Stomach smooth muscle (tissue), 2 donors: Measurements from ENCODE around the gene GNAI2.

Experiments
- H3K27ac ChIP-seq: one replicate; pipeline ENCODE4 v1.7.0; 2013; ENCODE audit warnings: mild to moderate bottlenecking, low read length, inconsistent platforms
- H3K27me3 ChIP-seq, 2 donors: one replicate each; pipeline ENCODE4 v1.7.0; 2013; ENCODE audit warnings: low read length in 2 of 2; ENCODE audit not compliant: insufficient read depth in 2 of 2, control insufficient read depth in 1 of 2
- H3K36me3 ChIP-seq, 2 donors: one replicate each; pipeline ENCODE4 v1.7.0; 2013; ENCODE audit warnings: low read length in 2 of 2; ENCODE audit not compliant: control insufficient read depth in 2 of 2, insufficient read depth in 2 of 2
- H3K4me1 ChIP-seq: one replicate; pipeline ENCODE4 v1.7.0; 2013; ENCODE audit warnings: low read length; ENCODE audit not compliant: control insufficient read depth, insufficient read depth
- H3K4me3 ChIP-seq, 2 donors: one replicate each; pipeline ENCODE4 v1.7.0; 2013; ENCODE audit warnings: low read length in 2 of 2
- H3K9ac ChIP-seq, 2 donors: one replicate each; pipeline ENCODE4 v1.7.0; 2013; ENCODE audit warnings: low read length in 2 of 2, mild to moderate bottlenecking in 1 of 2
- H3K9me3 ChIP-seq, 2 donors: one replicate each; pipeline ENCODE4 v1.7.0; 2013; ENCODE audit warnings: low read length in 2 of 2; ENCODE audit not compliant: control insufficient read depth in 2 of 2
- donor health status: healthy.
- donor health status: Pancreatic carcinoma.

The GNAI2 gene

DNA sequence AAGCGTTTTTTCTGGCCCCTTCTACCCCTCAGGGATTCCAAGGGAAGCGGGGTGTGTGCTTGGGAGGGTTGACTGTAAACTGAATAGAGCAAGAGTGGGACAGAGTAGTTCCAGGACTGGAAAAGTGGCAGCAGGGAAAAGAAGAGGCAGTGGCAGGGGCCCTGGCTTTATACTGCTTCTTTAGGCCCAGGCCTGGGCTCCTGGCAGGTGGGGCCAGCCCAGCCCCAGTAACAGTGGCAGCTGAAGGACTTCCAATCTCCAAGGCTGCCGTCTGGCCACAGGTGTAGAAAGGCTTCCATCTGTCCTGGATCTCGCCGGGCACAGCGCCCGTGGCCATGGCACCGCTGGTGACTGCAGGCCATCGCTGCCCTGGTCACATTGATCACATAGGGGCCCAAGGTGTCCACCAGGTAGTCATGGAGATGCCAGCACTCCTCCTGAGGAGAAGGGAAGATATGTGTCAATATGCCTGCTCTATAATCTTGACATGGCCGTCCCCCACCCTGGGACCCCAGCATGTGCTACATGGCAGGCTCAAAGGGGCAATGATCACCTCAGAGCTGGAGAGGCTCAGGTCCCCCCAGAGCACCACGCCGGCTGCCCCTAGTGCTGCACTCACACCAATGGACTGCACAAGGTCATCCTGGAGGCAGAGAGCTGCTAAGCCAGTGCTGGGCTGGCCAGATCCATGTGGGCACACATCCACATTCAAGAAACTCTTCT, 57.2 kb downstream of the GNAI2 start:
- Histone ChIP-seq H3K36me3 (peaks cover 20 to 22% of the 10 kb centered on the region in 2 donors), H3K27ac (peak overlapping the region; percentile 90), H3K9ac (peak overlapping the region; percentile 77 to 92), H3K9me3 (no peaks in the 10 kb centered on the region), H3K4me3 (peak overlapping the region; percentile 50 to 92), H3K27me3 (no peaks in the 10 kb centered on the region), H3K4me1 (peaks cover 26% of the 10 kb centered on the region)

- no peak overlapping the region for H3K27ac ChIP-seq
- peaks cover 34% of the 10 kb centered on the region for H3K4me1 ChIP-seq
- H3K36me3 ChIP-seq = peaks cover 11 to 13% of the 10 kb centered on the region in 2 donors
- no peak overlapping the region for H3K4me3 ChIP-seq
- H3K9ac ChIP-seq = no peak overlapping the region
- H3K27me3 ChIP-seq = no peaks in the 10 kb centered on the region
- no peaks in the 10 kb centered on the region for H3K9me3 ChIP-seq
These were observed 58.1 kb downstream of the GNAI2 start for GRCh38 chr3:50294089-50294488.

DNA sequence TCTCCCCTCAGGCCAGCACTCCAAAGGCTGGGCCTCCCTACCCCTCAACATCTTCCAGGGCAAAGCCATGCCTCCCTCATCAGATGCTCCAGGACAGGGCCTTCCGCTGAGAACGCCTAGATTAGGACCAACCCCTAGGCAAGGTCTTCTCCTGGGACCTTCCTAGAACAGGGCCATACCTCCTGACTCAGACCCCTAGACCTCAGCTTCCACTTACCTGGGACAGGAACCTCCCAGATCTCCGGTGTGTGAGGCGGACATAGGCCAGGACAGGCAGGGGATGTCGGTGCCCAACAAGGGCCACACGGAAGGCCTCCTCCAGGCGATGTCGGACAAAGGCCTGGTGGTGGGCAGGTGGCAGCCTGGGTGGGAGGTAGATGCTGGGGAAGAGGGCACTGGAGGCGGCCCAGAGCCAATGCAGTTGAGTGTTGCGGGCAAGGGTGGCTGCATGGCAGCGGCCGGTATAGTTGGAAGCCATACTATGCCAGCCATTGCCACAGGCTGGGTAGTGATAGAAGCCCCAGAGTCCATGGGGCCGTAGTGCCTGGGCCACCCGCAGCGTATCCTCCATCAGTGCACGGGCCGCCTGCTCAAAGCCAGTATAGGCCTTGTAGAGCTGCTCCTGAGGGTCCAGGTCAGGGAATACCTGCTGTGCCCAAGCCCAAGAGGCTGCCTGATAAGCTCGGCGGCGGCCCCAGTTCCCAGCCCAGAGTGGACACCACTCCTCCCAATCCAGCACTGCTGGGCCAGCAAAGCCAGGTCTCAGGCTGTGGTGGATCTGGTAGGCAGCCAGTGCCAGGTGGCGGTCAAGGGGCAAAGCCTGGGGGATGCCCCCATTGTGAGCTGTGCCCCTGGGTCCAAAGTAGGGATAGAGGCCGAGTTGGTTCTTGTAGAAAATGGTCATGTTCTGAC, 58.7 kb downstream of the GNAI2 start:
- H3K4me3 ChIP-seq = no peak overlapping the region
- no peak overlapping the region for H3K27ac ChIP-seq
- H3K4me1 ChIP-seq = peaks cover 38% of the 10 kb centered on the region
- H3K27me3 ChIP-seq = no peaks in the 10 kb centered on the region
- H3K9ac ChIP-seq = no peak overlapping the region
- H3K36me3 ChIP-seq = peaks cover 5 to 7% of the 10 kb centered on the region in 2 donors
- H3K9me3 ChIP-seq = no peaks in the 10 kb centered on the region

- H3K36me3 ChIP-seq = no peaks in the 10 kb centered on the region
- H3K27ac ChIP-seq = no peak overlapping the region
- no peak overlapping the region for H3K4me3 ChIP-seq
- no peak overlapping the region for H3K9ac ChIP-seq
- H3K4me1 ChIP-seq = peaks cover 42% of the 10 kb centered on the region
- no peaks in the 10 kb centered on the region for H3K9me3 ChIP-seq
- no peaks in the 10 kb centered on the region for H3K27me3 ChIP-seq
These were observed 59.8 kb downstream of the GNAI2 start for GRCh38 chr3:50295553-50296431.

DNA sequence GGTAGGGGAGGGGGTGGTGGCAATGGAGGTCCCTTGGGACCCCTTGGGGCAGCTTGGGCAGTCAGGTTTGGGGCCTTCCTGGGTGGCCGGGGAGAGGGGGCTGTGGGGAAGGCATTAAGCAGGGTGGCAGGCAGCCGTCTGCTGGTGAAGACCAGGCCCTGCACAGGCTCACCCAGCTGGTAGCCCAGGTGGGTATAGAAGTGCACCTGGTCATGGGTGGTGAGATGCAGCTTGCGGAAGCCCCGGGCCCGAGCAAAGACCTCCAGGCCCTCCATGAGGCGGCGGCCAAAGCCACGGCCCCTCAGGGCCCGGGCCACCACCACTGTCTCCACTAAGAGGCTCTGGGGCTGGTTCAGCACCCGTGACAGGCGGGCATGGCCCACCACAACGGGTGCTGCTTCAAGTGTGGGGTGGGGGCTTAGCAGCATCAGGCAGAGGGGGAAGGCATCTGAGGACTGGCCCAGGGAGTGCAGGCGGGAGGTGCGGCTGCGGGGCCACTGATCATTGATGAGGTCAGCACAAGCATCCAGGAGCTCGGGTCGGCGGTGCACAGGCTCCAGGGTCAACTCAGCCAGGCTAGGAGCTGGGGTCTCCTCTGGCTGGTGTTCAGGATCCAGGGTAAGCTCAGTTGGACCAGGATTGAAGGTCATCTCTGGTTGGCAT, 60.8 kb downstream of the GNAI2 start:
- H3K36me3 ChIP-seq = no peaks in the 10 kb centered on the region
- H3K27me3 ChIP-seq = no peaks in the 10 kb centered on the region
- no peak overlapping the region for H3K27ac ChIP-seq
- no peak overlapping the region for H3K4me3 ChIP-seq
- no peaks in the 10 kb centered on the region for H3K9me3 ChIP-seq
- no peak overlapping the region for H3K9ac ChIP-seq
- peaks cover 33% of the 10 kb centered on the region for H3K4me1 ChIP-seq

DNA sequence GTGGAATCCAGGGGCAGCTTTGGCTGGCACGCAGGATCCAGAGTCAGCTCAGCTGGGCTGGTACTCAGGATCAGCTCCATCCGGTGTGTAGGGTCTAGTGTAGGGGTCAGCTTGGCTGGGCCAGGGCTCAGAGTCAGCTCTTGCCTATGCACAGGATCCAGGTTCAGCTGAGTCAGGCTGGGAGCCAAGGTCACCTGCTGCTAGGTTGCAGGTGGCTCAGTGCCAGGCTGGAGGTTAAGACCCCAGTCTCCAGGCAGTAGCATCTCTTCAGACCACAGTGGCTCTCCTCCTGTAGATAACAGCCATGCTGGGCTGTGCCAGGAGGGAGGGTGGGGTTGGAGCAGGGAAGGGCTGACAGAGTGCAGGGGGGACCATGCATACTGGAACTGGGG, 61.4 kb downstream of the GNAI2 start:
- Histone ChIP-seq H3K36me3 (no peaks in the 10 kb centered on the region), H3K9me3 (no peaks in the 10 kb centered on the region), H3K9ac (no peak overlapping the region), H3K27me3 (no peaks in the 10 kb centered on the region), H3K4me1 (peaks cover 34% of the 10 kb centered on the region), H3K27ac (no peak overlapping the region), H3K4me3 (no peak overlapping the region)

- no peaks in the 10 kb centered on the region for H3K9me3 ChIP-seq
- peak overlapping the region; percentile 71 to 92 for H3K4me3 ChIP-seq
- peak overlapping the region; percentile 73 to 87 for H3K9ac ChIP-seq
- H3K36me3 ChIP-seq = no peaks in the 10 kb centered on the region
- H3K27me3 ChIP-seq = no peaks in the 10 kb centered on the region
- H3K4me1 ChIP-seq = peaks cover 35% of the 10 kb centered on the region
- H3K27ac ChIP-seq = peak overlapping the region; percentile 84
These were observed 62.1 kb downstream of the GNAI2 start for GRCh38 chr3:50297896-50298725.

- Histone ChIP-seq H3K4me3 (peak within 1 kb of the TSS; percentile 71 to 92), H3K27me3 (no peaks in the 10 kb centered on the region), H3K4me1 (peaks cover 39% of the 10 kb centered on the region), H3K9ac (peak within 1 kb of the TSS; percentile 73 to 89), H3K27ac (peak within 1 kb of the TSS; percentile 84), H3K36me3 (no peaks in the 10 kb centered on the region), H3K9me3 (no peaks in the 10 kb centered on the region)
These were observed 63.0 kb downstream of the GNAI2 start, which contains the start of the genes HYAL3 and NAA80 for GRCh38 chr3:50298836-50299637. TSS of gene HYAL3 (minus strand) at chr3:50299405. CDS start at chr3:50295602, 3,803 bp downstream. TSS of gene NAA80 (minus strand) at chr3:50299405. CDS start at chr3:50297463, 1,942 bp downstream.

DNA sequence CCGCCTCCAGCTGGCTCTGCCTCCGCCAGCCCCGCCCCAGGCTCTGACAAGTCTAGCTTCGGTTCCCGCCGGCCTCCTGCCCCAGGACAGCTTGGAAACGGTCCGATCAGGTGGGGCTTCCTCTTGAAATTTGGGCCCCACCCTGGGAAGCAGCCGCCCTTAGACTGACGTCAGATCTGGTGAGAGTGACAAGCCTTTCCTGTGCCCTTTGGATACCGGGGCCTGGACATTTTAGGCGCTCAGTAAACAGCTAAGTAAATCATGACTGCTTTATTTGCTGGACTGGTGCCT, 63.6 kb downstream of the GNAI2 start:
- Histone ChIP-seq H3K36me3 (no peaks in the 10 kb centered on the region), H3K4me3 (peak overlapping the region; percentile 44 to 86), H3K9ac (peak overlapping the region; percentile 42 to 89), H3K4me1 (peaks cover 39% of the 10 kb centered on the region), H3K27me3 (no peaks in the 10 kb centered on the region), H3K9me3 (no peaks in the 10 kb centered on the region), H3K27ac (peak overlapping the region; percentile 84)
